ENCODE data around the gene LTF. TPM values are rescaled to one million over a fixed set of nuclear protein-coding genes. Genes with fewer than 3 reads are reported as not detected.
A peak's percentile ranks its signal among the peaks of the same experiment; 100 is the strongest.
"Not testable (repeated sequence)": the region's sequence is repeated elsewhere in the genome, so short reads cannot be mapped to it uniquely, and the experiment has no call there.

Gene LTF
- total RNA-seq, 1 donor: 0.72 TPM

- Histone ChIP-seq H3K36me3 (ENCODE audit: insufficient read depth, low read length) (no peaks in the 10 kb centered on the region), H2AFZ (ENCODE audit: low read length) (no peak overlapping the region), H3K4me3 (ENCODE audit: insufficient read depth, low read length) (no peak overlapping the region), H3K9me3 (ENCODE audit: low read depth, low read length) (no peaks in the 10 kb centered on the region), H3K27ac (ENCODE audit: low read depth, low read length) (peak overlapping the region; percentile 81), H4K20me1 (ENCODE audit: insufficient read depth, low read length) (no peaks in the 10 kb centered on the region), H3K4me2 (ENCODE audit: insufficient read depth, low read length) (peak overlapping the region; percentile 18), H3K4me1 (ENCODE audit: insufficient read depth, low read length) (peaks cover 41% of the 10 kb centered on the region), H3K27me3 (ENCODE audit: insufficient read depth, low read length) (no peaks in the 10 kb centered on the region), H3K79me2 (ENCODE audit: insufficient read depth, low read length) (no peaks in the 10 kb centered on the region)
- peak; percentile 92 for DNase-seq (ENCODE audit: insufficient read length, low spot score, missing footprints)
- no peak for TF ChIP-seq CTCF (IDR thresholded peaks at IDR 0.05; ENCODE audit: extremely low read depth, low read depth, low read length)
Observed at GRCh38 chr3:46495901-46496456, 31.3 kb upstream of the LTF start.

GRCh38 chr3:46494491-46494890 is 29.8 kb upstream of the LTF start:
- not testable (repeated sequence) for H3K4me2 ChIP-seq (ENCODE audit: insufficient read depth, low read length); H3K27me3 ChIP-seq (ENCODE audit: insufficient read depth, low read length); H4K20me1 ChIP-seq (ENCODE audit: insufficient read depth, low read length); H3K27ac ChIP-seq (ENCODE audit: low read depth, low read length); H3K79me2 ChIP-seq (ENCODE audit: insufficient read depth, low read length); H3K4me3 ChIP-seq (ENCODE audit: insufficient read depth, low read length); DNase-seq (ENCODE audit: insufficient read length, low spot score, missing footprints); H2AFZ ChIP-seq (ENCODE audit: low read length); H3K9me3 ChIP-seq (ENCODE audit: low read depth, low read length); H3K36me3 ChIP-seq (ENCODE audit: insufficient read depth, low read length)
- peaks cover 45% of the 10 kb centered on the region for H3K4me1 ChIP-seq (ENCODE audit: insufficient read depth, low read length)

GRCh38 chr3:46492890-46493547 is 28.3 kb upstream of the LTF start:
- no peak for DNase-seq (ENCODE audit: insufficient read length, low spot score, missing footprints)
- Histone ChIP-seq H3K27me3 (ENCODE audit: insufficient read depth, low read length) (peaks cover 1% of the 10 kb centered on the region), H3K4me2 (ENCODE audit: insufficient read depth, low read length) (no peak overlapping the region), H3K27ac (ENCODE audit: low read depth, low read length) (no peak overlapping the region), H3K79me2 (ENCODE audit: insufficient read depth, low read length) (no peaks in the 10 kb centered on the region), H3K4me3 (ENCODE audit: insufficient read depth, low read length) (no peak overlapping the region), H4K20me1 (ENCODE audit: insufficient read depth, low read length) (no peaks in the 10 kb centered on the region), H3K9me3 (ENCODE audit: low read depth, low read length) (no peaks in the 10 kb centered on the region), H3K4me1 (ENCODE audit: insufficient read depth, low read length) (peaks cover 53% of the 10 kb centered on the region), H3K36me3 (ENCODE audit: insufficient read depth, low read length) (no peaks in the 10 kb centered on the region), H2AFZ (ENCODE audit: low read length) (no peak overlapping the region)
- no peak for TF ChIP-seq CTCF (IDR thresholded peaks at IDR 0.05; ENCODE audit: extremely low read depth, low read depth, low read length)

- H3K36me3 ChIP-seq (ENCODE audit: insufficient read depth, low read length): no peaks in the 10 kb centered on the region
- H3K9me3 ChIP-seq (ENCODE audit: low read depth, low read length): no peaks in the 10 kb centered on the region
- DNase-seq (ENCODE audit: insufficient read length, low spot score, missing footprints): peak; percentile 86
- peaks cover 7% of the 10 kb centered on the region for H3K27me3 ChIP-seq (ENCODE audit: insufficient read depth, low read length)
- peak overlapping the region; percentile 15 for H3K4me2 ChIP-seq (ENCODE audit: insufficient read depth, low read length)
- H3K79me2 ChIP-seq (ENCODE audit: insufficient read depth, low read length): no peaks in the 10 kb centered on the region
- no peaks in the 10 kb centered on the region for H4K20me1 ChIP-seq (ENCODE audit: insufficient read depth, low read length)
- peak overlapping the region; percentile 72 for H3K27ac ChIP-seq (ENCODE audit: low read depth, low read length)
- no peak overlapping the region for H3K4me3 ChIP-seq (ENCODE audit: insufficient read depth, low read length)
- peaks cover 45% of the 10 kb centered on the region for H3K4me1 ChIP-seq (ENCODE audit: insufficient read depth, low read length)
- peak overlapping the region; percentile 72 for H2AFZ ChIP-seq (ENCODE audit: low read length)
- TF ChIP-seq CTCF (IDR thresholded peaks at IDR 0.05; ENCODE audit: extremely low read depth, low read depth, low read length): no peak
Observed at GRCh38 chr3:46491089-46492070, 26.7 kb upstream of the LTF start.

All from osteoblast (primary cell).